T follicular helper cell (primary cell): ENCODE measurements around the gene LINC01488.

Experiments used
- DNase-seq: peaks from one replicate; pipeline ENCODE4 v3.0.0-alpha.2; 2020; ENCODE audit warnings: low read depth

LINC01488 gene

DNA sequence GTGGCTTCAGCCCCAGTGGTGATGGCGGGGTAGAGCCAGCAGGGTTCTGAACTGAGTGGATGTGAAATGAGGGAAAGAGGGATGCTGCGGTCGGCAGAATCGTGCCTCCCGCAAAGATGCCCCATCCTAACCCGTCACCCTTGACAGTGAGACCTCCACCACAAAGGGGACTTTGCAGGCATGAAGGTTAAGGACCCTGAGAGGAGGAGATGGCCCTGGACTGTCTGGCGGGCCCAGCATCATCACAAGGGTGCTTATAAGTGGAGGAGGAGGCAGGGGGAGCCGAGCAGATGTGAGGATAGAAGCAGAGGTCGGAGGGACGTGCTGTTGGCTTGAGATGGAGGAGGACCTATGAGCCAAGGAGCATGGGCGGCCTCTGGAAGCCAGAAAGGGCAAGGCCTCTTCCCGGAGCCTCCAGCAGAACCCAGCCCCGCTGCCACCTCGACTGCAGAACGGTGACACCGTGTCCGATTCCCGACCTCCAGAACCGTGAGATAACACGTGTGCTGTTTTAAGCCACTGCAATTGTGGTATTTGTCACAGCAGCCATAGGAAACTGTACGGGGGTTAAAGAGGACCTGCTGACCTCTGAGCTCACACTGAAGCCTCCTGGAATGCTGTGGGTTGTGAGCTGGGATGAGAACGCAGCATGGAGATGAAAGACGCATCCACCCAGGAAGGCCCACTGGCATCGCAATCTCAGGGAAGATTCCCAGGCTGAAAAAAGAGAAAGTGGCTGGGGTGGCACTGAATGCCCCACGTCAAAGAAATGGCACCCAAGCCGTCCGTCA, 10.9 kb downstream of the LINC01488 start:
- no peak for DNase-seq

DNA sequence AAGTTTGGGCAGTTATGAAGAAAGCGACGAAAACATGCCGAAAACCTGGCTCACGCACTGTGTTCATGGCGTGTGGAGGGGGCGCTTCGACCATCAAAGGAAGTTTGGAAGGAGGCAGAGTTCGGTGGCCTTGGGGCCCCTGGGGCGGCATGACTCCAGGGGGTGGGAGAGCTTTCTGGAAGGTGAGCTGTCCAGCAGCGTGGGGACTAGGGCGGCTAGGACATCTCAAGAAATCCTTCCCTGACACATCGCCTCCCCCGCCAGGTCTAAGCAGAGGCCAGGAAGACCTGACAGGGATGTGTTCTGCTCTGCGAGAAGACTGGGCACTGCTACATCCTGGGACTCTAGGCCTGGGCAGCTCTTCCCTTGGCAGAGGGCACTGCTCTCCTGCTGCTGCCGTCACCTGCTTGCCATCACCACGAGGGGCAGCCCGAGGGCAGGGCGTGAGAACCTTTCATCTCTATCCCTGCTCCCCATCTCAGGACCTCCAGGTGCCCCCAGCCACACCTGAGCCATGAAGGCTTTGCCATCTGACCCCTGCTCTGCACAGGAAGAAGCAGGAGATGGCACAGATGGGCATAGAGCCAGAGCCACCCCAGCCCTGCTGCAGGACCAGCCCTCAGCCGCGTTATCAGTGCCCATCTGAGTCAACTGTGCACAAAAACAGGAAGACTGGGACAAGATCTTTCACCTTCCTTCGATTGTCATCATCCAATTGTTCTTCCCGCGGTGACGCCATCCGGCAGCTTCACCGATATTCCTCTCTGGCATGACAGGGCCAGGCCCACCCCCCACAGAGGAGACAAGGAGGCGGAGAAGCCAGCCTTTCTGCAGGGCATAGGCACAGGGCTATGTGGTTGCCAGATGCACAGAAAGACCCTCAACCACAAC, 12.7 kb downstream of the LINC01488 start:
- DNase-seq: no peak

- DNase-seq: no peak
Observed at GRCh38 chr11:69494851-69495250, 13.4 kb downstream of the LINC01488 start.

GRCh38 chr11:69495441-69496201, 14.2 kb downstream of the LINC01488 start:
- DNase-seq: no peak

DNA sequence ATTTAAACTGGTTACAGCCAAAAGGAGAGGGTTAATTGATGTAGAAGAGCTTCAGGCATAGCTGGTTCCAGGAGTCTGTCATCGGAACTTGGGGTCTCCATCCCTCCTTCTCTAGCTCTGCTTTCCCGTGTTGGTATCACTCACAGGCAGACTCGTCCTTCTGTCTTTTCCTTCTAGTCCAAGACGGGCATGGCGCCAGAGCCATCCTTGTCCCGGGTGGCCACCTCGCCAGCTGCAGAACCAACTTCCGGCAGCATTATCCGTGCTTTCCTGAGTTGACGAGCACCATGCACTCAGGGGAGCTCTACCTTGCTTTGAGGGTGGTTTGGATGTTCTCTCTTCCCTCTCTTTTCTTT, 14.7 kb downstream of the LINC01488 start:
- DNase-seq: no peak

DNA sequence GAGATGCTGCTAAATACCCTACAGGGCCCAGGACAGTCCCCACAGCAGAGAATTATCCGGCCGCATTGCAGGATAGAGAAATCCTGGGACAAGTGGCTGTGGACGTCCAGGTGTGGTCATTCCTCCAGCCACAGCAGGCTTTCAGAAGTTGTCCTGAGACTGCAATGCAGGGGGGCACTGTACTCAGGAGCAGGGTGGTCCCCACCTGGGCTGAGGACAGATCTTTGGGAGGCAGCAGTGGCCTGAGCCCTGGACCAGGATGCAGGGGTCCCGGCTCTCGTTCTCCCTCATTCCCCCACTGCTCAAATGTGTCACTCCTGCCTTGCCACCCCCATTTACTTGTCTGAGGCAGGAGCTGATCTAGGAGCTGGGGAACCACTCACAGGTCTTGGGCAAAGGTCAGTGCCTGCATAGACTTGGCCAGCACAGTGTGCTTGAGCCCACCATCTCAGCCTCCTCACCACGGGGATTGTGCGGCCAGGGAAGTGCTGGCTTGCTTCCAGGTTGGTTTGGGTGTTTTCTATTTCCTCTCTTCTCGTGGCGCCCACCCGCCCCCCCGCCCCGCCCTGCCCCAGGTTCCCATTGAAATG, 15.3 kb downstream of the LINC01488 start:
- DNase-seq: no peak

DNA sequence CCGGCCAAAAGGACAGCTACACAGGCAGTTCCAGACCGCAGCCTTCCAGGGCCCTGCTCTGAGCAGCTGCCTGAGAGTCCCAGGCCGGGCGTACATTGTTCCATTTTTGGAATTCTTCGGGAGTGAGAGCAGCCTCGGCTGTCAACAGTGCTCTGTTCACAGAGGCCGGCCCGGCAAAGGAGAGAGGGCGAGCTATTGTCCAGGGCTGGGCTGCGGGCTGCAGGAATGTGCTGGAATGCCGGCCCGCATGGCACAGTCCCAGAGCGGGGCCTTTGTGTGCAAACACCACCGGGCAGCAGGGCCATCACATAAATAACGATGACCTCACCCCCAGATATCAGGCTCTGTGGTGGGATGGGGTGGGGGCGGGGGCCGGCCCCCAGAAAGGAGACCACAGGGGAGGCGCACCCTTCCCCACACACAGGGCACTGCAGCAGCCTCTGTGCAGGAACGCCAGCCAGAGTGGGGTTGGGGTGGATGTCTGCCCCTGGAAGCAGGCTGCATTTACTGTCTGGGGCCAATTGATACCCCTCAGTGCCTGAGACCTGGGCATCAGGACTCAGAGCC, 15.8 kb downstream of the LINC01488 start:
- no peak for DNase-seq

- no peak for DNase-seq
Observed at GRCh38 chr11:69498614-69499175, 17.2 kb downstream of the LINC01488 start.

- DNase-seq: no peak
Observed at GRCh38 chr11:69499186-69499917, 17.9 kb downstream of the LINC01488 start.

DNA sequence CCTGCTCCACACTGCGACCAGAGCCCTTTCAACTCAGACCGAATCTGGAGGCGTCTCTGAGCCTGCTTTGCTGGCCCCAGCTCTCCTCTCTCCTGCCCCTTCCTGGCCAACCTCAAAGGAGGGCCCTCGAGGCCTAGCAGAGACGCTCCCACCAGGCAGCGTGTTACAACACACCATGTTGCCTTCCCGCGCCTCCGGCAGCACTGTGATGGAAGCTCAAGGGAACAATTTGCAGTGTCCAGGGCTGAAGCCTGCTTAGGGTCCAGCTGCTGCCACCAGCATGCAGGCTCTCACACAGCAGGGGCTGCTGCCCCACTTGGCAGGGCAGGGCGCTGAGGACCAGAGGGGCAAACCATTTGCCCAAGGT, 18.4 kb downstream of the LINC01488 start:
- DNase-seq: no peak

DNA sequence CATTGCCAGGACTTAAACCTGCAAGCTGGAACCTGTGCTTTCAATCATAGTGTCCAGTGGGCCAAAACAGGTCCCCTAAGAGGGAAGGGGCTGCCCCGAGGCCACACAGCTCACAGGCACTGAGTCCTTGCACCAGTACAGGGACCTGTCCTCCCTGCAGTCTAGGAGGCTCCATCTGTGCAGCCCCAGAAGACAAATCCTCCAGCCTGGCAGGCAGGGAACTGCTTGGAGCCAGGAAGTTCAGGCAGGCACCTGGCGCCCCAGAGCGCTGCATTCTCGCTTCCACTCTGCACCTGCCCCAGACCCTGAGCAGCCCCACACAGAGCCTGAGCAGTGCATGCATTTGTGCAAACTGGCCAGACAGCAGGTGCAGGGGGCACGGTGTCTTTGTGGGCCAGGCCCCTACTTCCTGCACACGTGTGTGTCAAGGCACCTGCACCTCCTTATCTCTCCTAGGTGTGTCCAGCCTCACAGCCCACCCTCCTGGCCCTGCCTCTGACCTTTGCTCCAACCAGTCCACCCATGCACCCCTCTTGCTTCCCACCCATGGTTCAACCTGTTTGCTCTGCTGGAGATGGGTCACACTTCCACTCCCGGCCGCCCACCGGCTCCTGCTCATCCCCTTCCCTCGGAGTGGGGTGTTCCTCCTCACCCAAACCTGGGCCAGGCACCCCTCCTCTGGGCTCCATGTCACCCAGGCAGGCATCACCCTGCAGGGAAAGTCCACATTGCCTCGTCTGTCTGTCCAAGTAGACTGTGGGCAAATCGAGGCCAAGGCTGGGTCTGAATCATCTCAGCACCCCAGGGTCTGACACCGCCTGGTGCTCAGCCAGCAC, 19.0 kb downstream of the LINC01488 start:
- no peak for DNase-seq

DNA sequence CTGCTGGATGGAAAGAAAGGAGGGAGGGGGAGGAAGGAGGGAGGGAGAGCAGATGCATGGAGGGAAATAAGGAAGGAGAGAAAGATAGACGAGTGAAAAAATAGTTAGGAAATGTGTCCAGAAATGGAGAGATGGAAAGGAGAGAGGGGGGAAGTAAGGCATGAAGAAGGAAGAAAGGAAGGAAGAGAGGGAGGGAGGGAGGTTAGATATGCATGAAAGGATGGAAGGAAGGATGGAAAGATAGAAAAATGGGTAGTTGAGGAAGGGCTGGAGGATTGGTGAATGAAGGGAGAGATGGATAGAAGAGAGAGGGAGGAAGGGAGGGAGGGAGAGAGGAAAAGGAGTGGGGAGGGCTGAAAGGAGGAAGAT, 19.6 kb downstream of the LINC01488 start:
- DNase-seq: no peak

- DNase-seq: no peak
Observed at GRCh38 chr11:69501891-69502860, 20.7 kb downstream of the LINC01488 start.

DNA sequence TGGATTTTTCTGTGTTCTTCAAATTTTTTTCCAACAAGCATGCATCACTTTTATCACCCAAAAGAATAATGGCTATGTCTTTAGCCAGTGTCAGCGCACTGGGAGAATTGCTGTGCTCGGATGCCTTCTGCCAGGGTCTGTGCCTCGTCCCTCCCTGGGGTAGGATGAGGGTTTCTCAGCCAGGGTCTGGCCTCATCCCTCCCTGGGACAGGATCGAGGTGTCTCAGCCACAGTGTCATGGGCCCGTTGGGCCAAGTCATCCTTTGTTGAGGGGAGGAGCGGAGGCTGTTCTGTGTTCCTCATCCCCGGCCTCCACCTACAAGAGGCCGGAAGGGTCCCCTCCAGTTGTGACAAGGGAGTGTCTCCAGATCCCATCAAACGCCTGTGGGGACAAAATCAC, 22.7 kb downstream of the LINC01488 start:
- no peak for DNase-seq

- no peak for DNase-seq
Observed at GRCh38 chr11:69504576-69505335, 23.3 kb downstream of the LINC01488 start.

- no peak for DNase-seq
Observed at GRCh38 chr11:69508974-69509373, 27.5 kb downstream of the LINC01488 start.

GRCh38 chr11:69509381-69509780, 27.9 kb downstream of the LINC01488 start:
- no peak for DNase-seq

DNA sequence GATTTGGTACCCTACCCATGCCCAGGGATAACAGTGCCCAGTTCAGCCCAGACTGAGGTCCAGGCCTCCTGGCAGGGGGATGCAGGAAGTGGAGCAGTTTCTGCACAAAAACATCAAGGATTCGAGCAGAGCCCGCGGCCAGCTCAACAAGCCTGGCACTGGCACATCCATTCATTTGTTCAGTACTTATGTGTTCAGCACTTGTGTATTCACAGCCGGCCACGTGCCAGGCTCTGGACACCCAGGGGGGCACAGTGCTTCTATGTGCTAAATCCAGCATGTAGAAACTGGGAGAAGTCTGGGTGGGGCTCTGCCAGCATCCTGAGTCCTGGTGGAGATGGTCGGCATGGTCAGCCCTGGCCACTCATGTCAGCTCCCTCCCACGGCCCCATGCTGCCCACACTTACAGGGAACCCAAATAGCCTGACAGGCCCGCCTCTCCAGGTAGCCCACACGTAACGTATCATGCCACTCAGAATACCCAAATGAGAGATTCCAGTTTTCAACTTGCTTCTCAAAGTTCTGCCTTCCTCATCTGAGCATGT, 28.5 kb downstream of the LINC01488 start:
- no peak for DNase-seq
